Measurements from ENCODE around the gene INAFM1.

The INAFM1 gene

DNA sequence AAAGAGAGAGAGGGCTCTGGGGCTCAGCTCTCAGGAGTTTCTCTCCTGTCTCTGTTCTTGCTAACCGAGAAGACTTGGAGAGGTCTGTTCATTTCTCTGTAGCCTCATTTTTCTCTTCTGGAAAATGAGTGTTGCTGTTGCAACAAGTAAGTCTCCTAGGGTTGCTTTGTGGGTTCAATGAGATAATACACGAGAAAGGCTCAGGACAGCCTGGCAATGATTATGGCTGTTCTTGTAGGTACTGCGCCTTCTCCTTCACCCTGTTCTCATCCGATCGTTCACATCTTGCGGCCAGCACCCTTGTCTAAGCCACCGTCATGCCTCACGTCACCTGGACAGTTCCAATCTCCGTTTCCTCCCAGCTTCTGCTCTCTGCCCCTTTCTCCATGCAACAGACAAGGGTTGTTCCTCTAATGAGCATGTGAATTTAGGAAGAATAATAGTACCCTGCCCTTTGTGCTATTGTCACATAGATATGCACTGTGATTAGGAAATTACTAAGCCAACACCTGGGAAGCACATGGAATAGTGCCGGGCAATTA, 39.1 kb downstream of the INAFM1 start:
- DNase-seq, result no peak

DNA sequence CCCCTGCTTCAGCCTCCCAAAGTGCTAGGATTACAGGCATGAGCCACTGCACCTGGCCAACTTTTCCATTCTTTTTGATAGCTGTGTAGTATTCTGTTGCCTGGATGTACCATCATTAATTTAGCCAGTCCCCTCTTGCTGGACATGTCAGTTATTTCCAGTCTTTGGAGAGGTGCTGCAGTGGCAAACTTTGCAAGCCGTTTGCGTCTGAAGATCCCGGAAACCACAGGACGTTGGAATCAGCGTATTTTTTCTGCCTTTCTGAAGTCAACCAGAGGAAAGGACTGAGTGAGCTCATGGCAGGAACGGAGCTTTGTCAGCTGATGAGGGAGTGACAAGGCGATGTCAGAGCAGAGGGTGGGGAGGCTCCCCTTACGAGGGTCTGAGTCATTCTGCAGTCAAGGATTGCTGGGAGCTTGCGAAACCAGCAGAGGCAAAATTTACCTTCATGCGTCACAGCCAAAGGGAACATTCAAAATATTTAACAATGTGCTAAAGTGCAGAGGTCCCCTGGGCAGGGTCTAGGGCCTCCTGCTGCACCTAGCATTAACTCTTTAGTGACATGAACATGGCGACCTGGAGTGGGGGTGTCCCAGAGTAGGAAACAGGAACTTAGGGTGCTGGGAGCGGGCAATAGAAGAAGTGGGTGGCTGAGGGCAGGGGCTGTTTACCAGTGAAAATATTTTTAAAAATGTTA, 40.6 kb downstream of the INAFM1 start:
- DNase-seq, result no peak

DNA sequence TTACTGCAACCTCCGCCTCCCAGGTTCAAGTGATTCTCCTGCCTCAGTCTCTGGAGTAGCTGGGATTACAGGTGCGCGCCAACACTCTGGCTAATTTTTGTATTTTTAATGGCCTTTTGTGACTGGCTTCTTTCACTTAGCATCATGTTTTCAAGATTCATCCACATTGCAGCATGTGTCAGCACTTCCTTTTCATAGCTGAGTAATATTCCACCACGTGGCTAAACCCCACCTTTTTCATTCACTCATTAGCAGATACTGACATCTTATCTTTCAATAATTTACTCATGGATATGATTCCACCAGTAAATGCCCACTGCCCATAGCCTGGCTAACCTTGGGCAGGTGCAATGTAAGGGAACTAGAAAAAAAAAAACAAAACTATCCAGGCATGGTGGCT, 41.8 kb downstream of the INAFM1 start:
- DNase-seq, result no peak

DNA sequence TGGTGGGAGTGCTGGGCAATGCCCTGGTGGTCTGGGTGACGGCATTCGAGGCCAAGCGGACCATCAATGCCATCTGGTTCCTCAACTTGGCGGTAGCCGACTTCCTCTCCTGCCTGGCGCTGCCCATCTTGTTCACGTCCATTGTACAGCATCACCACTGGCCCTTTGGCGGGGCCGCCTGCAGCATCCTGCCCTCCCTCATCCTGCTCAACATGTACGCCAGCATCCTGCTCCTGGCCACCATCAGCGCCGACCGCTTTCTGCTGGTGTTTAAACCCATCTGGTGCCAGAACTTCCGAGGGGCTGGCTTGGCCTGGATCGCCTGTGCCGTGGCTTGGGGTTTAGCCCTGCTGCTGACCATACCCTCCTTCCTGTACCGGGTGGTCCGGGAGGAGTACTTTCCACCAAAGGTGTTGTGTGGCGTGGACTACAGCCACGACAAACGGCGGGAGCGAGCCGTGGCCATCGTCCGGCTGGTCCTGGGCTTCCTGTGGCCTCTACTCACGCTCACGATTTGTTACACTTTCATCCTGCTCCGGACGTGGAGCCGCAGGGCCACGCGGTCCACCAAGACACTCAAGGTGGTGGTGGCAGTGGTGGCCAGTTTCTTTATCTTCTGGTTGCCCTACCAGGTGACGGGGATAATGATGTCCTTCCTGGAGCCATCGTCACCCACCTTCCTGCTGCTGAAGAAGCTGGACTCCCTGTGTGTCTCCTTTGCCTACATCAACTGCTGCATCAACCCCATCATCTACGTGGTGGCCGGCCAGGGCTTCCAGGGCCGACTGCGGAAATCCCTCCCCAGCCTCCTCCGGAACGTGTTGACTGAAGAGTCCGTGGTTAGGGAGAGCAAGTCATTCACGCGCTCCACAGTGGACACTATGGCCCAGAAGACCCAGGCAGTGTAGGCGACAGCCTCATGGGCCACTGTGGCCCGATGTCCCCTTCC, 45.5 kb downstream of the INAFM1 start:
- DNase-seq, result no peak

DNA sequence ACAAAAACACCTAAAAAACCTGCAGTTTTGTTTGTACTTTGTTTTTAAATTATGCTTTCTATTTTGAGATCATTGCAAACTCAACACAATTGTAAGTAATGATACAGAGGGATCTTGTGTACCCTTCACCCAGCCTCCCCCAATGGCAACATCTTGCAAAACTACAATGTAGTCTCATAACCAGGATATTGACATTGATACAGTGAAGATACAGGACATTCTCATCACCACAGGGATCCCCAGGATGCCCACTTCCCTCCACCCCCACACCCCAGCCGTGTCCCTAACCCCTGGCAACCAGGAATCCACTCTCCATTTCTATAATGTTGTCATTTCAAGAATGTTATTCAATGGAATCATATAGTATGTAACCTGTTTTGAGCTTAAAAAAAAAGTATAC, 46.9 kb downstream of the INAFM1 start:
- no peak for DNase-seq

DNA sequence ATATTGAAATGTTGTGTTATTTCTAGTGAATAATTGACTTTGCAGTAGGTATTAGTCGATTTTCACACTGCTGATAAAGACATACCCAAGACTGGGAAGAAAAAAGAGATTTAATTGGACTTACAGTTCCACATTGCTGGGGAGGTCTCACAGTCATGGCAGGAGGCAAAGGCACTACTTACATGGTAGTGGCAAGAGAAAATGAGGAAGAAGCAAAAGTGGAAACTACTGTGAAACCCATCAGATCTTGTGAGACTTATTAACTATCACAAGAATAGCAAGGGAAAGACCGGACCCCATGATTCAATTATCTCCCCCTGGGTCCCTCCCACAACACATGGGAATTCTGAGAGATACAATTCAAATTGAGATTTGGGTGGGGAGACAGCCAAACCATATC, 47.4 kb downstream of the INAFM1 start:
- DNase-seq, result no peak

DNA sequence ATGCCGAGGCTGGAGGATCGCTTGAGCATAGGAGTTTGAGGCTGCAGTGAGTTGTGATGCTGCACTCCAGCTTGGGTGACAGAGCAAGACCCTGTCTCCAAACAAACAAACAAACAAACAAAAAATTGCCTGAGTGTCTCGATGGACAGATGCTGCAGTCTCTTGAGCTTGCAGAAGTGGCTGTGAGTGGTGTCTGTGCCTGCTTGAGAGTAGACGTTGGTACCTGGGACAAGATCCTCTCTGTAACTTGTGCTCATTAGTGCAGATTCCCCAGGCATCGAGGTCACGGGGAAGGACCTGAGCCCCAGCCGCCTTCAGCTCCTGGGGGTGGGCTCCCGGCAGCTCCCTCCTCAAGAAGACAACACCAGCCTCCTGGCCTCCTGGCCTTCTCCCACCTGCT, 48.7 kb downstream of the INAFM1 start:
- no peak for DNase-seq

DNA sequence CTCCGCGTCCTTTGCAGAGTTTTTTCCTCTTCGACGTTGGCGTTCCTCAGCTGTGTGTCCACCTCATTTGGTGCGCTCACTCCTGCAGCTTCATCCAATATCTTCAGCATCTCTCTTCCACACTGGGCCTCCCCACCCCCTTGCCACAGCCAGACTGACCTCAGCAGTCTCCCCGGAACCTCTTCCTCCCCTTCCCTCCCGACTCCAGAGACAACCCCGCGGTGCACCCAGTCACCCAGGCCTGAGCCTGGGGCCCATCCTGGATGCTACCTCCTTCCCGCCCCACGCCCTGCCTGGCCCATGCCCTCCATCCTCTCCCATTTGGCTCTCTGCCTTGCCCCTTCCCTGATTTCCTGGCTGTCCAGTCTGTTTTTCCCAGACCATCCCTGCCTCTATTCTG, 49.2 kb downstream of the INAFM1 start:
- DNase-seq, result no peak

DNA sequence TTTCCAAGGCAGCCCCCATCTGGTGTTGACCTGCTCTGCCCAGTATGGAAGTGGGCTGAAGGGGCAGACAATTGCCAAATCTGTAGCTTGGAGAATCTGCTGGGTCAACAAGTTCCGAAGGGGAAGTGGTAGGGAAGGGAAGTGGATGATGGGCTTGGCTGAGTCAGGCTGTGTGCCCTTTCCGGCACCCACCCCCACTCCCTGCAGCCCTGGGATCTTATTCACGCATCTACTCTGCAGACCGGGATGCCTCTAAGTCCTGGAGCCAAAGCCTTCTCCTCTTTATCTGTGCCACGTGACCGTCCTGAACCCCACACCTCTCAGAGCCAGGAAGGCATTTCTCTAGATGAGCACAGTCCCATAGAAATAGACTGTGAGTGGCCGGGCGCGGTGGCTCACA, 49.8 kb downstream of the INAFM1 start:
- no peak for DNase-seq

All from activated naive CD4-positive, alpha-beta T cell (primary cell).